Smooth muscle cell of the brain vasculature (primary cell): ENCODE results near the gene ZBTB4.

Experiments used
- DNase-seq: peaks from one replicate; pipeline ENCODE4 v3.0.0-alpha.2; 2012; ENCODE audit warnings: low read depth, low spot score

ZBTB4 gene

GRCh38 chr17:7479213-7480088, at the start of gene ZBTB4:
TSS of gene ZBTB4 (minus strand) at chr17:7479631. CDS start at chr17:7466801, 12,830 bp downstream.
- DNase-seq: no peak

- no peak for DNase-seq
Observed at GRCh38 chr17:7528842-7529241, 49.4 kb upstream of the ZBTB4 start.

- DNase-seq: no peak
Observed at GRCh38 chr17:7523033-7523432, 43.6 kb upstream of the ZBTB4 start.

- no peak for DNase-seq
Observed at GRCh38 chr17:7515911-7516610, 36.6 kb upstream of the ZBTB4 start.

- DNase-seq: no peak
Observed at GRCh38 chr17:7513850-7514419, 34.5 kb upstream of the ZBTB4 start.

GRCh38 chr17:7512824-7513540, 33.6 kb upstream of the ZBTB4 start:
- DNase-seq: no peak

- DNase-seq: no peak
Observed at GRCh38 chr17:7512105-7512504, 32.7 kb upstream of the ZBTB4 start.

- DNase-seq: no peak
Observed at GRCh38 chr17:7511108-7511507, 31.7 kb upstream of the ZBTB4 start.

- DNase-seq: no peak
Observed at GRCh38 chr17:7509937-7510336, 30.5 kb upstream of the ZBTB4 start.

- DNase-seq: no peak
Observed at GRCh38 chr17:7508846-7509245, 29.4 kb upstream of the ZBTB4 start.

GRCh38 chr17:7508145-7508544, 28.7 kb upstream of the ZBTB4 start:
- no peak for DNase-seq

- DNase-seq: no peak
Observed at GRCh38 chr17:7503521-7503920, 24.1 kb upstream of the ZBTB4 start.

- DNase-seq: no peak
Observed at GRCh38 chr17:7502987-7503386, 23.6 kb upstream of the ZBTB4 start.

GRCh38 chr17:7502171-7502847, 22.9 kb upstream of the ZBTB4 start:
- DNase-seq: no peak

GRCh38 chr17:7501729-7502128, 22.3 kb upstream of the ZBTB4 start:
- DNase-seq: no peak

- no peak for DNase-seq
Observed at GRCh38 chr17:7499161-7499560, 19.7 kb upstream of the ZBTB4 start.

GRCh38 chr17:7497636-7498035, 18.2 kb upstream of the ZBTB4 start:
- DNase-seq: no peak

- DNase-seq: no peak
Observed at GRCh38 chr17:7497228-7497627, 17.8 kb upstream of the ZBTB4 start.

GRCh38 chr17:7496470-7497183, 17.2 kb upstream of the ZBTB4 start:
- no peak for DNase-seq

GRCh38 chr17:7495906-7496434, 16.5 kb upstream of the ZBTB4 start:
- DNase-seq: no peak
